ENCODE measurements around the gene CCHCR1.

Gene CCHCR1

GRCh38 chr6:31125586-31126363, 31.8 kb downstream of the CCHCR1 start:
- no peak for DNase-seq

GRCh38 chr6:31125162-31125561, 32.4 kb downstream of the CCHCR1 start:
- DNase-seq, result no peak

- DNase-seq, result no peak
These were observed 34.6 kb downstream of the CCHCR1 start for GRCh38 chr6:31122791-31123706.

- DNase-seq, result no peak
These were observed 36.3 kb downstream of the CCHCR1 start for GRCh38 chr6:31121131-31121790.

GRCh38 chr6:31120151-31120915, 37.3 kb downstream of the CCHCR1 start, which contains the start of gene CDSN:
TSS of gene CDSN (minus strand) at chr6:31120446. CDS start at chr6:31120419, 27 bp downstream.
- no peak for DNase-seq

GRCh38 chr6:31118178-31118577, 39.4 kb downstream of the CCHCR1 start:
- no peak for DNase-seq

- no peak for DNase-seq
These were observed 40.8 kb downstream of the CCHCR1 start for GRCh38 chr6:31116661-31117385.

- no peak for DNase-seq
These were observed 41.6 kb downstream of the CCHCR1 start for GRCh38 chr6:31115941-31116560.

- no peak for DNase-seq
These were observed 42.4 kb downstream of the CCHCR1 start for GRCh38 chr6:31114970-31115849.

GRCh38 chr6:31114541-31114878, 43.1 kb downstream of the CCHCR1 start, which contains the start of gene PSORS1C1:
TSS of gene PSORS1C1 (plus strand) at chr6:31114800. CDS start at chr6:31129633, 14,833 bp downstream.
- DNase-seq, result no peak

- DNase-seq, result no peak
These were observed 43.6 kb downstream of the CCHCR1 start for GRCh38 chr6:31113861-31114540.

- DNase-seq, result no peak
These were observed 45.1 kb downstream of the CCHCR1 start, which contains the start of gene C6orf15 for GRCh38 chr6:31112478-31112877. TSS of gene C6orf15 (minus strand) at chr6:31112575. CDS start at chr6:31112555, 20 bp downstream.

- no peak for DNase-seq
These were observed 45.9 kb downstream of the CCHCR1 start for GRCh38 chr6:31111712-31112111.

- no peak for DNase-seq
These were observed 46.6 kb downstream of the CCHCR1 start for GRCh38 chr6:31110825-31111582.

GRCh38 chr6:31107052-31107451, 50.5 kb downstream of the CCHCR1 start:
- no peak for DNase-seq

- no peak for DNase-seq
These were observed 54.5 kb downstream of the CCHCR1 start for GRCh38 chr6:31103136-31103535.

- no peak for DNase-seq
These were observed 59.1 kb downstream of the CCHCR1 start for GRCh38 chr6:31098449-31098938.

GRCh38 chr6:31096656-31097055, 60.9 kb downstream of the CCHCR1 start:
- DNase-seq, result no peak
